PC-3 (cell line): ENCODE measurements around the gene CCDC184. TPM values are rescaled to one million over a fixed set of nuclear protein-coding genes. Genes with fewer than 3 reads are reported as not detected.
"Not testable (repeated sequence)": the region's sequence is repeated elsewhere in the genome, so short reads cannot be mapped to it uniquely, and the experiment has no call there.

Source experiments
- ATAC-seq: fragments of 200-7000 bp; cut with Tn5 transposase; 2 replicates; pipeline ENCODE4 v1.9.1; 2020; ENCODE audit warnings: mild to moderate bottlenecking, moderate library complexity
- BruUV-seq: library from RNA; stranded (reverse); fragments of 400-500 nt; replicated peaks from 2 replicates; lab custom pipeline; 2021; lab: Mats Ljungman, UMichigan
- CTCF ChIA-PET: fragments of 300-600 bp; sonication (Branson Sonifier 250); formaldehyde crosslinking; loops from one replicate; lab custom pipeline; 2022; ENCODE audit warnings: antibody characterized with exemption; lab: Charles Lee
- POLR2A ChIA-PET: fragments of 300-600 bp; sonication (Branson Sonifier 250); formaldehyde crosslinking; loops from one replicate; lab custom pipeline; 2022; ENCODE audit warnings: antibody characterized with exemption; ENCODE audit not compliant: unreplicated experiment; lab: Charles Lee
- DNase-seq: peaks from one replicate; pipeline ENCODE4 v3.0.0-alpha.2; 2015
- H2AFZ ChIP-seq: fragments of 300-600 bp; sonication (generic); 2 replicates; pipeline ENCODE4 v1.6.0; 2016; ENCODE audit warnings: antibody characterized with exemption, low read length
- H3F3A ChIP-seq: fragments of 300-600 bp; sonication (generic); one replicate; pipeline ENCODE4 v1.6.0; 2017; ENCODE audit warnings: antibody characterized with exemption, low read length, control low read depth, mild to moderate bottlenecking; ENCODE audit not compliant: unreplicated experiment
- H3K27ac ChIP-seq: fragments of 300-600 bp; sonication (generic); 2 replicates; pipeline ENCODE4 v1.5.1; 2016; ENCODE audit warnings: mild to moderate bottlenecking, low read length
- H3K27me3 ChIP-seq: fragments of 300-600 bp; sonication (generic); 2 replicates; pipeline ENCODE4 v1.6.1; 2016; ENCODE audit warnings: low read length, mixed read lengths
- H3K36me3 ChIP-seq: fragments of 300-600 bp; sonication (generic); 2 replicates; pipeline ENCODE4 v1.6.1; 2016; ENCODE audit warnings: low read depth, mixed run types, low read length, mixed read lengths
- H3K4me1 ChIP-seq: fragments of 300-600 bp; sonication (generic); 2 replicates; pipeline ENCODE4 v1.5.1; 2016; ENCODE audit warnings: low read length; ENCODE audit not compliant: insufficient read depth
- H3K4me2 ChIP-seq: fragments of 300-600 bp; sonication (generic); 2 replicates; pipeline ENCODE4 v1.6.0; 2016; ENCODE audit warnings: low read length
- H3K4me3 ChIP-seq: fragments of 300-600 bp; sonication (generic); 2 replicates; pipeline ENCODE4 v1.5.1; 2016; ENCODE audit warnings: mild to moderate bottlenecking, low read length, mixed read lengths
- H3K79me2 ChIP-seq: fragments of 300-600 bp; sonication (generic); 2 replicates; pipeline ENCODE4 v1.6.1; 2017; ENCODE audit warnings: low read length, mixed read lengths
- H3K9ac ChIP-seq: fragments of 300-600 bp; sonication (generic); 2 replicates; pipeline ENCODE4 v1.6.0; 2016; ENCODE audit warnings: mild to moderate bottlenecking, low read length
- H3K9me2 ChIP-seq: fragments of 300-600 bp; sonication (generic); replicated peaks from 2 replicates; pipeline ENCODE4 v1.6.1; 2016; ENCODE audit warnings: mixed run types, low read length, mixed read lengths
- H3K9me3 ChIP-seq: fragments of 300-600 bp; sonication (generic); 2 replicates; pipeline ENCODE4 v1.6.1; 2016; ENCODE audit warnings: low read length, mixed read lengths
- H4K20me1 ChIP-seq: fragments of 300-600 bp; sonication (generic); 2 replicates; pipeline ENCODE4 v1.6.1; 2016; ENCODE audit warnings: low read length, mixed read lengths
- CTCF ChIP-seq: fragments of 300-600 bp; sonication (generic); conservative IDR thresholded peaks from 2 replicates; pipeline ENCODE4 v1.5.1; 2017; ENCODE audit warnings: antibody characterized with exemption, low read depth, mild to moderate bottlenecking, low read length
- EZH2 ChIP-seq: fragments of 300-600 bp; sonication (generic); IDR thresholded peaks from one replicate; pipeline ENCODE4 v1.6.1; 2017; ENCODE audit warnings: antibody characterized with exemption, mild to moderate bottlenecking, low read length; ENCODE audit not compliant: unreplicated experiment
- EZH2phosphoT487 ChIP-seq: fragments of 300-600 bp; sonication (generic); IDR thresholded peaks from 2 replicates; pipeline ENCODE4 v1.6.1; 2018; ENCODE audit warnings: mild to moderate bottlenecking, antibody characterized with exemption, low read length, borderline replicate concordance
- intact Hi-C: fragments of 100-400 bp; cut with micrococcal nuclease; formaldehyde crosslinking; loops from 2 replicates; pipeline ENCODE4 v1.9.0; 2023
- total RNA-seq: library from RNA; depleted of rRNA; stranded (reverse); fragments of >200 nt; gene quantifications from 2 replicates; pipeline ENCODE4 v1.2.3, GENCODE V29; 2014

The CCDC184 gene
- total RNA-seq, 1 experiment from 2014 or later: not detected

GRCh38 chr12:48151103-48151771 is 32.2 kb upstream of the CCDC184 start:
- BruUV-seq: no TSS peak

GRCh38 chr12:48155786-48156185 is 27.7 kb upstream of the CCDC184 start:
- H2AFZ ChIP-seq, ATAC-seq, CTCF ChIA-PET, H4K20me1 ChIP-seq, POLR2A ChIA-PET, H3K36me3 ChIP-seq, H3K9me2 ChIP-seq, DNase-seq, H3K27ac ChIP-seq, H3K9ac ChIP-seq, H3K4me3 ChIP-seq, H3F3A ChIP-seq, H3K9me3 ChIP-seq, BruUV-seq, H3K27me3 ChIP-seq, H3K4me2 ChIP-seq: not testable (repeated sequence)
- intact Hi-C loops: loop anchor here (2.0 kb wide), 1 partner anchor 51 kb away; no protein-coding TSS in a partner anchor
- Histone ChIP-seq H3K4me1 (peaks cover 14% of the 10 kb centered on the region), H3K79me2 (peaks cover 15% of the 10 kb centered on the region)

More at GRCh38 chr12:48151103-48151771, 32.2 kb upstream of the CCDC184 start:
- intact Hi-C loops: no loop called here
- Histone ChIP-seq H3K9me3 (no peaks in the 10 kb centered on the region), H3K4me3 (no peak overlapping the region), H4K20me1 (no peaks in the 10 kb centered on the region), H3K27ac (no peak overlapping the region), H3K9me2 (no peaks in the 10 kb centered on the region), H3K4me2 (no peak overlapping the region), H3K9ac (no peak overlapping the region), H3K4me1 (0 out of 2 replicates have a peak, but pooled peaks cover 3% of the 10 kb centered on the region), H3K27me3 (no peaks in the 10 kb centered on the region), H3K79me2 (peaks cover 5% of the 10 kb centered on the region), H2AFZ (no peak overlapping the region), H3F3A (no peaks in the 10 kb centered on the region), H3K36me3 (peaks cover 12% of the 10 kb centered on the region; the same call in 1 of the 2 replicates)
- DNase-seq: no peak
- ChIA-PET CTCF (no interaction called here), POLR2A (no interaction called here)
- TF ChIP-seq EZH2phosphoT487 (no peak), CTCF (no peak), EZH2 (no peak)
- ATAC-seq: no peak

GRCh38 chr12:48156652-48157017 is 26.8 kb upstream of the CCDC184 start:
- no peak for TF ChIP-seq CTCF
- no peak for TF ChIP-seq EZH2
- no peak for TF ChIP-seq EZH2phosphoT487
- Histone ChIP-seq H3K36me3 (peaks cover 5% of the 10 kb centered on the region; the same call in 1 of the 2 replicates), H3K4me3 (peak overlapping the region; percentile 88), H3K9me3 (no peaks in the 10 kb centered on the region), H4K20me1 (no peaks in the 10 kb centered on the region), H3K27ac (no peak overlapping the region), H3K9ac (peak overlapping the region; percentile 78), H3K4me1 (peaks cover 14% of the 10 kb centered on the region), H3K4me2 (peak overlapping the region; percentile 96), H3F3A (no peaks in the 10 kb centered on the region), H3K9me2 (no peaks in the 10 kb centered on the region), H3K27me3 (no peaks in the 10 kb centered on the region), H2AFZ (peak overlapping the region; percentile 97), H3K79me2 (peaks cover 15% of the 10 kb centered on the region)
- ATAC-seq: no peak
- intact Hi-C loops: loop anchor here (2.0 kb wide), 1 partner anchor 52 kb away; no protein-coding TSS in a partner anchor
- CTCF ChIA-PET: interaction anchor here (0.6 kb wide), 1 partner anchor 19 kb away, joined by 5 read pairs; no protein-coding TSS in a partner anchor
- POLR2A ChIA-PET: interaction anchor here (0.6 kb wide), 1 partner anchor 50 kb away, joined by 5 read pairs; no protein-coding TSS in a partner anchor
- no TSS peak for BruUV-seq
- no peak for DNase-seq
